PC-9 (cell line): ENCODE measurements around the gene SLC30A7.

Experiments used
- EZH2 ChIP-seq: fragments of 200-600 bp; sonication (generic); IDR thresholded peaks from 2 replicates; pipeline ENCODE4 v1.8.0; 2017; ENCODE audit warnings: antibody characterized with exemption, low read depth
- TF ChIP-seq, protein P1 (sequence below): fragments of 200-600 bp; sonication (generic); conservative IDR thresholded peaks from 2 replicates; pipeline ENCODE4 v1.6.1; 2017; ENCODE audit warnings: mixed run types, antibody characterized with exemption, mild to moderate bottlenecking, moderate library complexity

DNA sequence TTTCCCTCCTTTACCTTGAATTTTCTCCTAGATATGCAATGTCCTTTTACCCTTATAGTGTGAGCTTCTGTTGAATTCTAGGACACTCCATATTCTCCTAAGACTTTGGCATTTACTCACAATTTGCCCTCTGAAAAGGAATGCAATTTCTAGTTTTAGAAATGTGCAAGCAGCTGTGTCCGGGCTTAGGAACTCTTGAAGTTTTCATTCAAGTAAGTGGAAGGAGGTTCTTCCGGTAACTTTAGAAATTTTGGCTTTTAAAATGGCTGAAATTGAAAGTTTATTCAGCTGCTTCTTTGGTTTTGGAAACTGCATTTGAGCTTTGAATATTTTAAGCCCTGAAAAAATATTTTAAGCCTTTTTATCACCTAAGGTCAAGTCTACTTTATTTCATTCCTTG is 73.4 kb downstream of the SLC30A7 start:
- TF ChIP-seq, protein P1, sequence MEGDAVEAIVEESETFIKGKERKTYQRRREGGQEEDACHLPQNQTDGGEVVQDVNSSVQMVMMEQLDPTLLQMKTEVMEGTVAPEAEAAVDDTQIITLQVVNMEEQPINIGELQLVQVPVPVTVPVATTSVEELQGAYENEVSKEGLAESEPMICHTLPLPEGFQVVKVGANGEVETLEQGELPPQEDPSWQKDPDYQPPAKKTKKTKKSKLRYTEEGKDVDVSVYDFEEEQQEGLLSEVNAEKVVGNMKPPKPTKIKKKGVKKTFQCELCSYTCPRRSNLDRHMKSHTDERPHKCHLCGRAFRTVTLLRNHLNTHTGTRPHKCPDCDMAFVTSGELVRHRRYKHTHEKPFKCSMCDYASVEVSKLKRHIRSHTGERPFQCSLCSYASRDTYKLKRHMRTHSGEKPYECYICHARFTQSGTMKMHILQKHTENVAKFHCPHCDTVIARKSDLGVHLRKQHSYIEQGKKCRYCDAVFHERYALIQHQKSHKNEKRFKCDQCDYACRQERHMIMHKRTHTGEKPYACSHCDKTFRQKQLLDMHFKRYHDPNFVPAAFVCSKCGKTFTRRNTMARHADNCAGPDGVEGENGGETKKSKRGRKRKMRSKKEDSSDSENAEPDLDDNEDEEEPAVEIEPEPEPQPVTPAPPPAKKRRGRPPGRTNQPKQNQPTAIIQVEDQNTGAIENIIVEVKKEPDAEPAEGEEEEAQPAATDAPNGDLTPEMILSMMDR: no peak
- TF ChIP-seq EZH2: no peak
